Measurements from ENCODE around the gene GBP3.
"Not testable (repeated sequence)": the region's sequence is repeated elsewhere in the genome, so short reads cannot be mapped to it uniquely, and the experiment has no call there.

Gene GBP3

DNA sequence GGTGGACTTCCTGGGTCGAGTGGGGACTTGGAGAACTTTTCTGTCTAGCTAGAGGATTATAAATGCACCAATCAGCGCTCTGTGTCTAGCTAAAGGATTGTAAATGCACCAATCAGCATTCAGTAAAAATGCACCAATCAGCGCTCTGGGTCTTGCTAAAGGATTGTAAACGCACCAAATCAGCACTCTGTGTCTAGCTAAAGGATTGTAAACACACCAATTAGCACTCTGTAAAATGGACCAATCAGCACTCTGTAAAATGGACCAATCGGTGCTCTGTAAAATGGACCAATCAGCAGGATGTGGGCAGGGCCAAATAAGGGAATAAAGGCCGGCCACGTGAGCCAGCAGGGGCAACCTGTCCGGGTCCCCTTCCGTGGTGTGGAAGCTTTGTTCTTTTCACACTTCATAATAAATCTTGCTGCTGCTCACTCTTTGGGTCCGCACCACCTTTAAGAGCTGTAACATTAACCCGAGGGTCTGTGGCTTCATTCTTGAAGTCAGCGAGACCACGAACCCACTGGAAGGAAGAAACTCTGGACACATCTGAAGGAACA lies 48.0 kb downstream of the GBP3 start:
- DNase-seq, result not testable (repeated sequence)

GRCh38 chr1:88973520-88974137 lies 49.0 kb downstream of the GBP3 start:
- no peak for DNase-seq

- DNase-seq, result no peak
Observed at GRCh38 chr1:88961647-88962275, 60.9 kb downstream of the GBP3 start.

GRCh38 chr1:88961081-88961480 lies 61.6 kb downstream of the GBP3 start:
- no peak for DNase-seq

Measured in activated CD4-positive, alpha-beta T cell treated with anti-CD3 and anti-CD28 coated beads for 1 hour (primary cell).